Astrocyte (in vitro differentiated cells and primary cell): ENCODE data around the gene MAN1B1.

Experiments used
- CTCF ChIP-seq: IDR thresholded peaks from 2 replicates; pipeline ENCODE4 v1.5.1; 2011; ENCODE audit warnings: low read depth, mild to moderate bottlenecking, inconsistent platforms, low read length, moderate library complexity; ENCODE audit not compliant: insufficient read depth
- EZH2 ChIP-seq: IDR thresholded peaks from 2 replicates; pipeline ENCODE4 v1.6.1; 2012; ENCODE audit warnings: mild to moderate bottlenecking, low read length, inconsistent platforms; ENCODE audit not compliant: insufficient read depth

- no peak for TF ChIP-seq CTCF
- no peak for TF ChIP-seq EZH2
Measured at GRCh38 chr9:137087409-137087925, 682 bp downstream of the MAN1B1 start.
